OCI-LY1 (cell line): ENCODE results near the gene PCNX1.

Experiments used
- CTCF ChIP-seq: fragments of 200-600 bp; sonication (generic), shearing (Covaris generic); IDR thresholded peaks from 2 replicates; pipeline ENCODE4 v1.5.1; 2017; ENCODE audit warnings: mild to moderate bottlenecking, antibody characterized with exemption, low read length, moderate library complexity, mixed read lengths
- EZH2 ChIP-seq: fragments of 200-600 bp; sonication (generic), shearing (Covaris generic); IDR thresholded peaks from 2 replicates; pipeline ENCODE4 v1.8.0; 2017; ENCODE audit warnings: borderline replicate concordance, mixed run types, mild to moderate bottlenecking, antibody characterized with exemption, low read length, moderate library complexity, mixed read lengths

- TF ChIP-seq CTCF, result no peak
- TF ChIP-seq EZH2, result no peak
These were observed 230.5 kb downstream of the PCNX1 start for GRCh38 chr14:71137536-71138447.
